GM19438 (cell line): ENCODE measurements around the gene SEMA4A.
"Not testable (repeated sequence)": the region's sequence is repeated elsewhere in the genome, so short reads cannot be mapped to it uniquely, and the experiment has no call there.

ENCODE experiments used
- ATAC-seq: cut with Tn5 transposase; IDR thresholded peaks from one replicate; pipeline ENCODE4 v1.9.1; 2021; ENCODE audit warnings: low read depth; ENCODE audit not compliant: unreplicated experiment

Gene SEMA4A

DNA sequence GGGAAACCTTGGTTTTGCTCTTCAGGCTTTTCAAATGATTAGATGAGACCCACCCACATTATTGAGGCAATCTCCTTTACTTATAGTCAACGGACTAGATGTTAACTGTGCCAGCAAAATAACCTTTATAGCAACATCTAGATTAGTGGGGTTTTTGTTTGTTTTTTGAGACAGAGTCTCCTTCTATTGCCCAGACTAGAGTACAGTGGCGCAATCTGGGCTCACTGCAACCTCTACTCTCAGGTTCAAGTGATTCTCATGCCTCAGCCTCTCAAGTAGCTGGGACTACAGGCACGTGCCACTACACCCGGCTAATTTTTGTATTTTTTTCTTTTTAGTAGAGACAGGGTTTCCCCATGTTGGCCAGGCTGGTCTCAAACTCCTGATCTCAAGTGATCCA, 36.9 kb downstream of the SEMA4A start:
- not testable (repeated sequence) for ATAC-seq

DNA sequence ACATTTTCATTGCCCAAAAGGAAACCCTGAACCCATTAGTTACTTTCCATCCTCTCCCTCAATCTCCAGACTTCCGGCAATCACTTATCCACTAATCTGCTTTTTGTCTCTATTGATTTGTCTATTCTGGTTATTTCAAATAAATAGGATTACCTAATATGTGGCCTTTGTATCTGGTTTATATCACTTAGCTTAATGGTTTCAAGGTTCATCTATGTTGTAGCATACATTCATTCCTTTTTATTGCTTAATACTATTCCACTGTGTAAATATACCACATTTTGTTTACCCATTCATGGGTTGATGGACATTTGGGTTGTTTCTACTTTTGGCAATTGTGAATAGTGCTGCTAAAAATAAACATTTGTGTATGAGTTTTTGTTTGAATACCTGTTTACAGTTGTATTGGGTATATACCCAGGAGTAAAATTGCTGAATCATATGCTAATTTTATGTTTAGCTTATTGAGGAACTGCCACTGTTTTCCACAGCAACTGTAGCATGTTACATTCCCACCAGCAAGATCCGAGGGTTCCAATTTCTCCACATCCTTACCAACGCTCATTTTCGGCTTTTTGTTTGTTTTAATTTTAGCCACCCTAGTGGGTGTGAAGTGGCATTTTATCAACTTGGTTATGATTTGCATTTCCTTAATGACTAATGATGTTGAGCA, 38.0 kb downstream of the SEMA4A start:
- ATAC-seq: no peak

DNA sequence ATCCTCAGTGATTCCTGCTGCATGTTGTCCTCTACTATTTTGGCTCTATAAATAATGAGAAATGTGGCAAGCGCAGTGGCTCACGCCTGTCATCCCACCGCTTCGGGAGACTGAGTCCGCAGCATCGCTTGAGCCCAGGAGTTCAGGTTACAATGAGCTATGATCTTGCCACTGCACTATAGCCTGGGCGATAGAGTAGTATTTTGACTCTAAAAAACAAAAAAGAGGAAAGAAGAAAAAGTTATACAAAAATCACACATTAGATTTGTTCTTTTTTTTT, 39.8 kb downstream of the SEMA4A start:
- no peak for ATAC-seq

DNA sequence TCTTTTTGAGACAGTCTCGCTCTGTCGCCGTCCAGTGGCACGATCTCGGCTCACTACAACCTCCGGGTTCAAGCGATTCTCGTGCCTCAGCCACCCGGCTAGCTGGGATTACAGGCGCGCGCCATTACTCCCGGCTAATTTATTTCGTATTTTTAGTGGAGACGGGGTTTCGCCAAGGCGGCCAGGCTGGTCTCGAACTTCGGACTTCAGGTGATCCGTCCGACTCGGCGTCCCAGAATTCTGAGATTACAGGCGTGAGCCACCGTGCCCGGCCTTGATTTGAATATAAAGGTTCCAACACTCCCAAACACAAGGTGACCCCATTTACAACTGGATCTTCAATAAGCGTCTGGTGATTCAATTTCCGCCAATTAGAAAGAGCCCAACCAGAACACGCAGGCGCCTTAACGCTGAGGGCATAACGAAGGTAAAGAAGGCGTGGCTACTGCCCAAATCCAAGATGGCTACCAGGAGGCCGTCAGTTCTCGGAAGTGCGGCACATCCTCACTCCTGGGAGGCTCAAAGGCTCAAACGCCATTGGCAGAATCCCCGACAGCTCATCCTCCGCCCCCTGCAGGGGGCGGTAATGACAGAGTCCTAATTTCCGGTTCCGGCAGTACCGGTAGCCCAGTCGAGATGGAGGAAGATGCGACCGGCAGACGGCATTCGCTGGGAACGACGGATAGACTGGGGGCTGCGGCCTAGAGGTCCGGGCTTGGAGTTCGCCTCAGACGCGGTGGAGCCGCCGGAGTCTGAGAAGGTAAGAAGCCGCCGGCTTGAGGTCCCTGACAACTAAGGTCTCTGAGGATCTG, 40.3 kb downstream of the SEMA4A start, which contains the start of gene SLC25A44:
Gene SLC25A44 (plus strand): TSS at position 617 of the 812 bp plus-strand sequence. CDS start 5,744 bp downstream, outside the sequence.
- peak; percentile 92 for ATAC-seq

DNA sequence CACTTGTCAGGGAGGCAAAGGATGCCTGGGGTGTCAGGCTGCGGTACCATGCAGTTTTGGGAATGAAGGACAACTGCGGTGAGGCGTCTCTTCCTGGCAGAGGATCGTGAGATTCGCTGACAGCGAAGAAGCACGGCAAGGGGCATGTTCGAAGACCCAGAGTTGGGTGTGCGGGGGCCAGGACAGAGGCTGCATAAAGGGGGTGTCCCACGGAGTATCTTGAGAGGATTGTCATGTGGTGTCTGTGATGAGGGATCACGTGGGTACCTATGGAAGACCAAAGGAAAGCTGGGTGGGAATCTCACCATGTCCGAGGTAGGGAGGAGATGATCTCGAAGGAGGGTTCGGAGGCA, 40.9 kb downstream of the SEMA4A start:
- ATAC-seq: no peak

DNA sequence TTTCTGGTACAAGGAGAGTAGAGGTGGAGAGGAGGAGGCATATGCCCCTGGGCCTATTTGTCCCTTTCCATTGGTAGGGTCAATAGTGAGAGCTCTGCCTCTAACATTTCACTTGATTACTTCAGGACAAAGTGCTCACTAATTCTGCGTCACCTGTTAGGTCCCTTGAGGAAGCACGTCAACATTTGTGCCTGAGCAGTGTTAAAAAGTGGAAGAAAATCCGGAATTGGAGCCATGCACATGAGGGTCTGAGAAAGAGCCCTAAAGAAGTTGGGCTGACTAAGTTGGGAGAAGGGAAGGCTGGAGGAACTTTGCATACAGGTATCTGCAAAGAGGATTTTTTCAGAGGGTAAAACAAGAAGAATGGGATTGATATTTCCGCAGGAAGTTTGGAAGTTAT, 42.5 kb downstream of the SEMA4A start:
- no peak for ATAC-seq

DNA sequence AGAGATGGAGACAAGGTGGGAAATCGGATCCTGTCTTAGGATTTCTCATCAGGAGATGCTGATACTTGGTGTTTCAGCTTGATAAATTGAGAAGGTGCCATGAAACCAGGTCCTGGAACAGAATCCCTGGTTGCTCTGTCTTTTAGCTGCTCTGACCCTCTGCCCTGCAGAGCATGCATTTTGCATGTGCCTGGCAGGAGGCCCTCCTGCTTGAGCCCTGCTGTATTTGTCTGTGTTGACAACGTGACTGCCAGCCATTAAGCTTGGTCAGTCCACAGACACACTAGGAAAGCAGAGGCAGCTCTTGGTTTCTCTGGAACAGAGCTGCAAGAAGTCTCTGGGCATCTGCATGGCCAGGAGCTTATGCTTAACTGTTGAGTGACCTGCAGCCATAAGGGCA, 43.1 kb downstream of the SEMA4A start:
- ATAC-seq: no peak

DNA sequence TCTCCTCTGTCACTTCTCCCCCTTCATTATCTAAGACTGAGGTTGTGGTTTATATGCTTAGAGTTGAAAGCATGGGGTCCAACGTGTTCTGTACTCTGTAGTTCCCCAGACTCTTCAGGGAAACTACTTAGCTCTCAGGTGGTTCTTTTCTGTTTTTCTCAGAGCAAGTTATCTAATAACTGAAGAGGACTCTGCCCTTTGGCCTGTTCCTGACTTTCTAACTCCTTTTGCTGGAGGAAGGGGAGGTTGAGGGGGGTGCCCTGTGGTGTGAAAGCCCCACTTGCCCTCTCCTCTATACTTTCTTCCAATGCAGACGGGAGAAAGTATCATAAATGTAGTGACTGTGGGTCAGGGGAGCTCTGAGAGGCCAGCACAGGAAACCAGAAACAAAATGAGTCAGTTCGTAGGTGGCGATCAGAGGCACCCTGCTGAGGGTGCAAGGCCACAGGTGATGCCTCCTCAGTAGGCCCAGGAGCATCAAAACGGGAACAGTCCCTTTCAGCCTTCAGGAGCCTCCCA, 45.5 kb downstream of the SEMA4A start:
- ATAC-seq: no peak

DNA sequence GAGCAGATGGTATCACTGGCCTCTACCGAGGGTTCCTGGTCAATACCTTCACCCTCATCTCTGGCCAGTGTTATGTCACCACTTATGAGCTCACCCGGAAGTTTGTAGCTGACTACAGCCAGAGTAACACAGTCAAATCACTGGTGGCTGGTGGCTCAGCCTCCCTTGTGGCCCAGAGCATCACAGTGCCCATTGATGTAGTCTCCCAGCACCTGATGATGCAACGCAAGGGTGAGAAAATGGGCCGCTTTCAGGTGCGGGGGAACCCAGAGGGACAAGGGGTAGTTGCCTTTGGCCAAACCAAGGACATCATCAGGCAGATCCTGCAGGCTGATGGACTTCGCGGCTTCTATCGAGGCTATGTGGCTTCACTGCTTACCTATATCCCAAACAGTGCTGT, 46.7 kb downstream of the SEMA4A start:
- ATAC-seq: no peak

DNA sequence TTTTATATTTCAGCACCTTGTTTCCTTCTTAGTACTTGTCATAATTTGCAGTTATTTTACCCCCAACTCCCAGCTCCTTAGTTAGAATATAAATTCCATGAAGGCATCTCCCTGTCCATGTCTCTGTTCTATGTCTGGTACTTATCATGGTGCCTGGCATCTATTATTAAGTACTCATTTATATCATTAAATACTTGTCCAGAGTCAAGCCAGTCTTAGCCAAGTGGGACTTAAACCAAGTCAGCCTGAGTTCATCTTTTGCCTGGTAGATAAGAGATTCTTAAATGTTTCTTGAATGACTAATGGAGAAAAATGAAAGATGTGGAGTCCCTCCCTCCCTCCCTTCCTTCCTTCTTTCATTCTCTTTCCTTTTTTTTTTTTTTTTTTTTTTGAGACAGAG, 49.9 kb downstream of the SEMA4A start:
- no peak for ATAC-seq

DNA sequence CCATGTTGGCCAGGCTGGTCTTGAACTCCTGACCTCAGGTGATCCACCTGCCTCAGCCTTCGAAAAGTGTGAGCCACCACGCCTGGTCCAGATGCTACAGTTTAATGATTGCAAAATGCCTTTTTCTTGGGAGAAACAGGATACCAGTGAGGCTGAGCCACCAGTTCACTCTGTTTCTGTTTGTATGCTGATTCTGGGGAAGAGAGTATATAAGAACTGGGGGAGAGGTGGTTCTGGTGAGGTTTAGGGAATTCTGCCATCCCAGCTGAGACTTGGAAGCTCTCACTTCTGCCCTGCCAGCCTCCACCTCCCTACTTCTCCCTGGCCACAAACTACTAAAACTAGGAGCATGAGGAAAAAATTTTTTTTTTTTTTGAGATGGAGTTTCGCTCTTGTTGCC, 51.3 kb downstream of the SEMA4A start:
- no peak for ATAC-seq

DNA sequence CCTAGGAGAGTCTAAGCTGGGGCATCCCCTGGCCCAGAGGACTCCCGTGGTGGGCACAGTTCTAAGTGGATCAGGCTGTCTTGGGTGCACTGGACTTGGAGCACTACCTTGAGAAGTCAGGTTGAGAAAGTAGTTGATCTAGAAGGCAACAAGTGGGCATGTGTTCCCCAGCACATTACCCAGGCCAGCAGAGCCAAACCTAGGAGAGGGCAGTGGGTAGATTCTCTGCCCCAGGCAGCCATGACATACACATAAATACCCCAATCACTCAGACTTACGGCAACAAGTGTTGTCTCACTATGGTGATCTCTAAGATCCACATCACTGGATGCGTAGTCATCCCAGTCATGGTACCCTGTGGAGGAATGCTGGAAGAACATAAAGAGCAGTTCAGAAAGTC, 57.9 kb downstream of the SEMA4A start:
- ATAC-seq: no peak

DNA sequence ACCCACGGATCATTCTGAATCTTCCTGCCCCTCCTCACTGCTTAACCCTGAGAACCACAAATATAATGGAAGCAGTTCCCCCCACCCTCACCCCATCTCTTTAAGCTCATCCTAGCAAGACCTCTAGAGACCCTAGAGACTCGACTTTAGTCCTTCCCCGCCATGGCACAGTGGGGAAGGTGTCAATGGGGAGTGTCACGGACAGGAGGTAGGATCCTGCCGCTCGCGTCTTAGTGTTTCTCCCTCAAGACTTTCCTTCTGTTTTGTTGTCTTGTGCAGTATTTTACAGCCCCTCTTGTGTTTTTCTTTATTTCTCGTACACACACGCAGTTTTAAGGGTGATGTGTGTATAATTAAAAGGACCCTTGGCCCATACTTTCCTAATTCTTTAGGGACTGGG, 58.7 kb downstream of the SEMA4A start:
- ATAC-seq: no peak

DNA sequence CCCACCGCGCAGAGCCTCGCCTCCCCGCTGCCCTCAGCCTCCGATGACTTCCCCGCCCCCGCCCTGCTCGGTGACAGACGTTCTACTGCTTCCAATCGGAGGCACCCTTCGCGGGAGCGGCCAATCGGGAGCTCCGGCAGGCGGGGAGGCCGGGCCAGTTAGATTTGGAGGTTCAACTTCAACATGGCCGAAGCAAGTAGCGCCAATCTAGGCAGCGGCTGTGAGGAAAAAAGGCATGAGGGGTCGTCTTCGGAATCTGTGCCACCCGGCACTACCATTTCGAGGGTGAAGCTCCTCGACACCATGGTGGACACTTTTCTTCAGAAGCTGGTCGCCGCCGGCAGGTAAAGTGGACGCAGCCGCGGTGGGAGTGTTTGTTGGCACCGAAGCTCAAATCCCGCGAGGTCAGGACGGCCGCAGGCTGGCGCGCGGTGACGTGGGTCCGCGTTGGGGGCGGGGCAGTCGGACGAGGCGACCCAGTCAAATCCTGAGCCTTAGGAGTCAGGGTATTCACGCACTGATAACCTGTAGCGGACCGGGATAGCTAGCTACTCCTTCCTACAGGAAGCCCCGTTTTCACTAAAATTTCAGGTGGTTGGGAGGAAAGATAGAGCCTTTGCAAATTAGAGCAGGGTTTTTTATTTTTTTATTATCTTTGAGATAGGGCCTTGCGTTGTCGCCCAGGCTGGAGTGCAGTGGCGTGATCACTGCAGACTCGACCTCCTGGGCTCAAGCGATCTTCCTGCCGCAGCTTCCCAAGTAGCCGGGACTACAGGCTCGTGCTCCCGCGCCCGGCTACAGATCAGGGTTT, 59.7 kb downstream of the SEMA4A start, which contains the start of gene PMF1:
Gene PMF1 (plus strand): TSS at position 175 of the 811 bp plus-strand sequence. CDS start 9 bp downstream, at position 184.
- peak; percentile 93 for ATAC-seq

DNA sequence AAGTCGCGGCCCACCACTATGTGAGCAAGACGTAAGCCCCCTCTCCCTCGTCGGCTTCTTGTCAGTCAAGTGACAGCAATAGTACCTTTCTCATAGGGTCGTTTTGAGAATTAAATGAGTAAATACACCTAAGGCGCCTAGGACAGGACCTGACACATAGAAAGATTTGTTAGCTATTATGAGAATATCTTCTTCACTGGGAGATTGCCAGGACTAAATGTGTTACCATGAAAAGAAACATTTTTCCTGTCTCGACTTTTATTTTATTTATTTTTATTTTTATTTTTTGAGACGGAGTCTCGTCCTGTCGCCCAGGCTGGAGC, 60.2 kb downstream of the SEMA4A start:
- ATAC-seq: no peak

DNA sequence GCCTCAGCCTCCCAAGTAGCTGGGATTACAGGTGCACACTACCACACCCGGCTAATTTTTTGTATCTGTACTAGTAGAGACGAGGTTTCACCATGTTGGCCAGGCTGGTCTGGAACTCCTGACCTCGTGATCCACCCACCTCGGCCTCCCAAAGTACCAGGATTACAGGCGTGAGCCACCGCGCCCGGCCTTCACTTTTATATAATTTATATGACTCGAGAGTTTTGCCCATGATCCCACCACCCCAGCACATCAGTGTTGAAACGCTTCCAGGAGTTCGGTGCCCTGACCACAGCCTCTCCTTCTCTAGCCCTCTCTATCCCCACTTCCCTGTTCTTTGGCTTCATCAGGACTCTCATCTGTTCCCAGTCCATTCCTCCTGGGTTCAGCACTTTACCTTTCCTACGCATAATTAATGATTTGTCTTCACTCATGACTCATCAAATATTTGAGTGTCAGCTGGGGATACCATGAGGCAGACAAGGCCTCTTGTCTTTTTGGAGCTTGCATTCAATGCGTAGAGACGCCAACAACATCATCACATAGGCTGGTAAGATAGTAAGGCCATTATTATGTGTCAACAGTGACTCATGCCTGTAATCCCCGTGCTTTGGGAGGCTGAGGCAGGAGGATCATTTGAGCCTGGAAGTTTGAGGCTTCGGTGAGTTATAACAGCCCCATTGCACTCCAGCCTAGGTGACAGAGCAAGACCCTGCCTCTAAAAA, 60.8 kb downstream of the SEMA4A start:
- ATAC-seq: no peak

DNA sequence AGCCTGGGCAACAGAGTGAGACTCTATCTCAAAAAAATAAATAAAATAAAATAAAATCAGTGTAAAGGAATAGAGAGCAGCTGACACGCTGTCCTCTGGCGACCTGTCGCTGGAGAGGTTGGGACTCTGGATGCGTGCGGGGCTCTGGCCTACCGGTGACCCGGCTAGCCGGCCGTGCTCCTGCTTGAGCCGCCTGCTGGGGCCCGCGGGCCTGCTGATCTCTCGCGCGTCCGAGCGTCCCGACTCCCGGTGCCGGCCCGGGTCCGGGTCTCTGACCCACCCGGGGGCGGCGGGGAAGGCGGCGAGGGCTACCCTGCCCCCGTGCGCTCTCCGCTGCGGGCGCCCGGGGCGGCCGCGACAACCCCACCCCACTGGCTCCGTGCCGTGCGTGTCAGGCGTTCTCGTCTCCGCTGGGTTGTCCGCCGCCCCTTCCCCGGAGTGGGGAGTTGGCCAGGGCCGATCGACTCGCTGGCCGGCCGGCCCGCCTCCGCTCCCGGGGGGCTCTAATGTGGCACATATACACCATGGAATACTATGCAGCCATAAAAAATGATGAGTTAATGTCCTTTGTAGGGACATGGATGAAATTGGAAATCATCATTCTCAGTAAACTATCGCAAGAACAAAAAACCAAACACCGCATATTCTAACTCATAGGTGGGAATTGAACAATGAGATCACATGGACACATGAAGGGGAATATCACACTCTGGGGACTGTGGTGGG, 63.1 kb downstream of the SEMA4A start:
- ATAC-seq: not testable (repeated sequence)

DNA sequence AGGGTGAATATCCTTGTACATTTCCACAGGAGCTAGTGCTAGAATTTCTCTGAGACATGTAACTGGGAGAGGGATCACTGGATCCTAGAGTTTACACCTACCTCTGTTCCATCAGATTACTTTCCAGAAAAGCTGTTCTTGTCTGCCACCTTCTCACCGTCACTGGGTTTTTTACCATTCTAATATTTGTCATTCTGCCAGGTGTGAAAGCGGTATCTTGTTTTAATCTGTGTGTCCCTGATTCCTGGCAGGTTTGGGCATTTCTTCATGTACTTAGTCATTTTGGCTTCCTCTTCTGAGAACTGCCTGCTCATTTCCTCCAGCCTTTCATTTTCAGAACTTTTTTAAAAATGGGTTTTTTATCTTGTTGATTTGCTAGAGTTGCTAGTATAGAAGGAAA, 64.5 kb downstream of the SEMA4A start:
- ATAC-seq: no peak

DNA sequence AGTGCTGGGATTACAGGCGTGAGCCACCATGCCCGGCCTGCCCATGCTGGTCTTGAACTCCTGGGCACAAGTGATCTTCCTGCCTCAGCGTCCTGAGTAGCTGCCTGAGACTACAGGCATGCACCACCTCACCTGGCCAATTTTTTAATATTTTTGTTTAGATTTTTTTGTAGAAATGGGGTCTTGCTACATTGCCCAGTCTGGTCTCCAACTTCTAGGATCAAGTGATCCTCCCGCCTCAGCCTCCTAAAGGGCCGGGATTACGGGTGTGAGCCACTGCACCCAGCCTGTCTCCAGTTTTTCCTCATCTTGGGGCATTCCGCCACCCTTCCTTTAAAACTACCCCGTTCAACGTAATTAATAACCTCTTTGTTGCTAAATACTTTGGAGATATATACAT, 66.8 kb downstream of the SEMA4A start:
- ATAC-seq: no peak
